NCI-H748 treated with DMSO at 0.1 percent for 48 hours (cell line): Measurements from ENCODE around the gene YPEL3.
"Not testable (repeated sequence)": the region's sequence is repeated elsewhere in the genome, so short reads cannot be mapped to it uniquely, and the experiment has no call there.

ENCODE experiments used
- DNase-seq: peaks from one replicate; lab custom pipeline; 2025; lab: John Stamatoyannopoulos, UW

YPEL3 gene

DNA sequence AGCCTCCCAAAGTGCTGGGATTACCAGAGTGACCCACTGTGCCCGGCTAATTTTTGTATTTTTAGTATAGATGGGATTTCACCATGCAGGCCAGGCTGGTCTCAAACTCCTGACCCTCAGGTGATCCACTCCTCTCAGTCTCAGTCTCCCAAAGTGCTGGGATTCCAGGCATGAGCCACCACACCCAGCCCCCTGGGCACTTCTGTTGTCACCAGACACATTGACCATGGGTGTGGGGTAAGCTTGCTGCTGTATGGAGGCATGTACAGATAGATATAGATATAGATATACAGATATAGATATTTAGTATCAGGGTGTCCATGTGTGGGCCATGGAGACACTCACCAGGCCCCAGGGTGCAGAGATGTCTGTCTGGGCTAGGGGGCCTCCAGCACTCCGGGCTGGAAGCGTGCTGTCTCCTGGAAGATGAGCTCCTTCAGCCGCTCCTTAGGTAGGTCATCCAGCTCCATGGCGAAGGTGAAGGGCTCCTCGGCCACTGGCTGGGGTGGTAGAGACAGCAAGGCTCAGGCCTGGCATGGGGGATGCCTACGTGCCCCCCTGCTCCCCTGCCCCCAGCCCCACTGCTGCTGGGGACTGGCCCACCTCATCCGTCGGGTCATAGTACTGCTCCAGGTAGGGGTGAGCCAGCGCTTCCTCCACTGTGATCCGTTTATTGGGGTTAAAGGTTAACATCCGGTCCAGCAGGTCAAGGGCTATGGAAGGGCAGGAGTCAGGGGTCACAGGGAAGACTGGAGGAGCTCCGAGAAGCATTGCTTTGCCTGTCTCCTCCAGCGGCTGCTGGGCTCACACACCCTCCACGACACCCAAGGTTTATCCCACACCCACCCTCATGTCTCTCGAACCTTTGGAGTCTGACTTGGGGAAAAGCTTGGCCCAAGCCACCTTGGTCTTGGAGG lies 20.5 kb upstream of the YPEL3 start:
- no peak for DNase-seq

DNA sequence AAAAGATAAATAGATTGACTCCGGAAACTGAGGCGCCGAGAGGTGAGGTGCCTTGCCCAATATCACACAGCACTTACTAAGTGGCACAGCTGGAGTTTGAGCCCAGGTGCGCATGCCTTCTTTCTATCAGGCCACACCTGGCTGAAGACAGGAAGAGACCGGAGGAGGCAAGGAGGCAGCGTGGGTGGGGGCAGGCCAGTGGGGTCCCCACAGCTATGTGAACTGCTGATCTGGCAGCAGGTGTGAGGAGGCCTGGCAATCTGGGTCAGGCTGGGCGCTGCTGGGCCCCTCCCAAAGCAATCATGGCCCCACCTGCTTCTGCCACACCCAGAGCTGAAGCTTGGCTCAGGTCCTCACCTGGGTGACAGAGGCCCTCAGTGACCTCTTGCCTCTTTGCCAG lies 19.2 kb upstream of the YPEL3 start:
- no peak for DNase-seq

DNA sequence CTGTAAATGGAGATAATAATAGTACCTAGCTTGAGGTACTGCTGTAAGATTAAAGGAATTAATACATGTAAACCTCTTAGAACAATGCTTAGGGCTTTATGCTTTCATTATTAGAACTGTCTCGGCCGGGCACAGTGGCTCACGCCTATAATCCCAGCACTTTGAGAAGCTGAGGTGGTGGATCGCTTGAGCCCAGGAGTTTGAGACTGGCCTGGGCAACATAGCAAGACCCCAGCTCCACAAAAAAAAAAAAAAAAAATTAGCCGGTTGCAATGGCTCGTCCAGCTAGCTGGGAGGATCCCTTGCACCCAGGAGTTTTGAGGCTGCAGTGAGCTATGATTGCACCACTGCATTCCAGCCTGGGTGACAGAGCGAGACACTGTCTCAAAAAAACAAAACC lies 18.8 kb upstream of the YPEL3 start:
- DNase-seq = not testable (repeated sequence)

DNA sequence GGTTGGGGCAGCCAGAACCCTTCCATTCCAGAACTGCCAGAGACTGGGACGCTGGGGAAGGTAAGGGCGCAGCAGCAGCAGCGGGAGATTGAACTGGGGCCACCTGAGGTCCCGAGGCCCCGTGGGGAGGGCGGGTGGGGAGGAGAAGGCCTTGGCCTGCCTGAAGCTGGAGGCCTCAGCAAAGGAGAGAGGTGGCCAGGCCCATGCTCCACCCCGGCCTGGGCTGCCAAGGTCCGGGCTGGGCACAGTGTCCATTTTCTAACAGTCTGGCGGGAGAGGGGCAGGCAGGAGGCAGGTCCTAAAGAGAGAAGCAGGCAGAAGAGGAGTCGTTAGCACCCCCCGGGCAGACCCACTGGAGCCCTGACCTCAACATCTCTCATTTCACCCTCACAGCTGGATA lies 18.4 kb upstream of the YPEL3 start:
- no peak for DNase-seq

DNA sequence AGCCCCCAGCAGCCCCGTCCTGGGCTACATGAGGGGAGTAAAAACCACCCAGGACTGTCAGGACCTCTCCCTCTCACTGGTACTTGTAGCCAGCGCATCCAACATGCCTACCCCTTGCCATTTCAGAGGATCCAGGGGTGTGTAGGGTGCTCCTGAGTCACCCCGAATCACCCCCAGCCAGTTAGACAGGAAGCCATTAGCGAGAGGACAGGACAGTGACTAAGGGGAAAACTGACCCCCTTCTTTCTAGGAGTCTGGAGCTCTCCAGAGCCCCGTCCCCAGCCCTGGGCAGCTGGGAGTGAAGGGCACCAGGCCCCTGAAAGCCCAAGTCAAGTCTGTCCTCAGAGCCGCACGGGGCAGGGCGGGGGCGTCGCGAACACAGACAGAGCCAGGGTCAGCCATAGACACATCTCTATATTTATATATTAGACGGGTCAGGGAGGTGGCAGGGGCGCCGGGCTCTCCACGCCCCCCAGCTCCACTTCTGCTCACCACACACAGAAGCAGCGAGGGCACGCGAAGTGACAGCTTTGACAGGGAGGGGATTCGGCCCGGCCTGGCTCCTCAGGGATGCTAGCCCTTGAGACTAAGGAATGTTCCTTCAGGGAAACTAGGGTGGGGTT lies 17.8 kb upstream of the YPEL3 start:
- DNase-seq = no peak

DNA sequence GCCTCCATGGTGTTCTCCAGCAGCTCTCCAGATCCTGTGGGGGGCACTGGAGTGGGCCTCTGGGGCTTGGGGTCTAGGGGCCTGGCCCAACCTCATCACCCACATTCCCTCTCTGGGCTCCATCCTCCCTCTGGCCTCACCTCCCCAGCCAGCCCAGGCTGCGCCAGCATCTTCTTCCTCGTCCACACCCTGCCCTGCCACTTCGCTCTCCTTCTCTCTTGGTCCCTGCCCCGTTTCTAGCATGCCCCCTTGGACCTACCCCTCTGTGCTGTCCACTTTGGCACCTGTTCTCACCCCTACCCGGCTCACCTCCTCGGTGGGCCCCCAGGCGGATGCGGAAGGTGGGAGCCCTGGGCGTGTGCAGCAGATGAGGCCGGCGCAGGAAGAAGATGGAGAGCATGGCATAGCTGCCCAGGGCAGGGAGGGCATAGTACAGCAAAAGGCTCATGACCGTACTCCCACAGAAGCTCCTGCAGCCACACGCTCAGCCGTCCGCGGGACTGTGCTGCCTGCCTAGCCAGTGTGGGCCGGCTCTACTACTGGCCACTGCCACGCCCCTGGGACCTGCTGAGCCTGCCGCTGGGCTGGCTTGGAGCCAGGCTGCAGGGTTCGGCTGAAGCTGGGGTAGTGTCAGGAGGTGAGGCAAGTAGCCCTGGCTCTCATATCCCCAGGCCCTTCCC lies 17.2 kb upstream of the YPEL3 start, which contains the start of gene GDPD3:
GDPD3 (minus strand) TSS at position 507 of the 680 bp plus-strand sequence; CDS start at position 448, 59 bp downstream.
- no peak for DNase-seq

DNA sequence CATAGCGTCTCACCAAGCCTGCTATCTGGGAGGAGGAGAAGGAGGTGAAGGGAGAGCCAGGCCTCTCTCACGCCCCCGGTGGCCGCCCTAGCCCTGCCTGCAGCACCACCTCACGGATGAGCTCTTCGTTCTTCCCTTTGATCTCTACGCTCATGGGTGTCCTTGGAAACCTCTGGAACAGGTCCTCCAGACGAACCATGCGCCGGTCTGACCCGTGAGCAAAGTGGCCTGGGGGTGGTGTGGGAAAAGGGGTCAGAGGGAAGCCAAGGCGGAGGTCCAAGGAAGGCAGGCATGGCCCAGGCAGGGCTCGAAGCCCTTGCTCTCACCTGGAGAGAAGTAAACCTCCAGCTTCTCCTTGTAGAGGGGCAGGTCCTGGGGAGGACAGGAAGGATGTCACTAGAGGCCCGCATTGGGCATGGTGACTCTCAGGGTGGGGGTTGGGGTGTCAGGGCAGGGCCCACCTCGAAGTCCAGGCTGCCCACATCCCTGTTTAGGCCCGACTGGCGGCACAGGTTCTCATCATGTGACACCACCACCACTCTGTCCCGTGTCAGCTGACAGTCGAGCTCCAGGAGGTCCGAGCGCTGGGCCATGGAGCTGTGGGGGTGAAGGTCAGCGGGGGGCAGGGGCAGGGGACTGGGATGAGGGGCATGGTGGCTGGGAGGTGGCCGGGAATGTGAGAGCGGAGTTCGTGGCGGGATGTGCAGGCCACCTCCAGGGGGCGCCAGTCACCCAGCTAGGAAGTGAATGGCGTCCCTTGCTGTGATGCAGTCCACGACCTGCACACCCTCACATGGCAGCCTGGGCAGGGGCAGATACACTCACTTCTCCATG lies 16.4 kb upstream of the YPEL3 start:
- DNase-seq = no peak

DNA sequence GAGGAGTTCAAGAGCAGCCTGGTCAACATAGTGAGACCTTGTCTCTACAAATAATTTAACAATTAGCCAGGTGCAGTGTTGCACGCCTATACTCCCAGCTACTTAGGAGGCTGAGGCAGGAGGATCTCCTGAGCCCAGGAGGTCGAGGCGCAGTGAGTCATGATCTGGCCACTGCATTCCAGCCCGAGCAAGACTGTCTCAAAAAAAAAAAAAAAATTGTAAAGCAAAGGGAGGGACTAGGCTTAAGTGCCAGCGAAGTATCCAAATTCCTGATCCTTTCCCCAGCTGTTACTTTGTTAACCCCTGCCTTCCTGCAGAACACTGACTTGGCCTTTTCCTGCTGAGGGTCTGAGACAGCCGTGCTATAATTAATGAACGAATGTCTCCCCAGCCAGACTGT lies 14.6 kb upstream of the YPEL3 start:
- no peak for DNase-seq

DNA sequence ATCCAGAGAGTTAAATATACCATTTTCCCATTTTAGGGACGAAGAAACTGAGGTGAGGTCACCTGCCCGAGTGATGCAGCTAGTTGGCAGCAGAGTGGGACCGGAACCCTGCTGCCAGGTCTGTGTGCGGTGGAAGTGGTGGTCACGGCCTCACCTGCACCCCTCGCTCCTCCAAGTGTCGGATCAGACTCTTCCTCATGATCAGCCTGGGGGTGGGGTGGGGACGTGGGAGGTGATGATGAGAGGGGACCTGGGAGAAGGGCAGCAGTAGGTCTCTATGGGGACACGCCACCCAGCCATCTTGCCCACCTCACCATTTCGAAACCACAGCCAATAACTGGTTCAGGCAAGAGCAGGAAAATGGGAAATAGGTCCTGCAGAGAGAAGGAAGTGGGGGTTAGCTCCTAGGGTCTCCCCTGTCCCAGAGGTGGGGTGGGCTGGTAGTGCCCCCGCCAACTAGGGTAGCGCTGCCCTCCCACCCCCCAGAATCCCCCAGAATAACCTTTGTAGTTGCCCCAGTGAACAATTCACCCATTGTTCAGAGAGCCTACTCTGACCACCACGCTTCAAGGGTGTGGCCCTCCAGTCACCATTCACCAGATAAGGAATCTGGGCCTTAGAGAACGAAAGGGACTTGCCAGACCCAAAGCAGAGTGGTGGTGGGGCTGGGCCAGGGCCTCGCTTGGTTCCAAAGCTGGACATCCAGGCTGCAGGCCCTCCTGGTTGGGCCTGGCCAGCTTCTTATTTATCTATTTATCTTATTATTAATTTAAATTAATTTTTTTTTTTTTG lies 12.2 kb upstream of the YPEL3 start:
- no peak for DNase-seq

DNA sequence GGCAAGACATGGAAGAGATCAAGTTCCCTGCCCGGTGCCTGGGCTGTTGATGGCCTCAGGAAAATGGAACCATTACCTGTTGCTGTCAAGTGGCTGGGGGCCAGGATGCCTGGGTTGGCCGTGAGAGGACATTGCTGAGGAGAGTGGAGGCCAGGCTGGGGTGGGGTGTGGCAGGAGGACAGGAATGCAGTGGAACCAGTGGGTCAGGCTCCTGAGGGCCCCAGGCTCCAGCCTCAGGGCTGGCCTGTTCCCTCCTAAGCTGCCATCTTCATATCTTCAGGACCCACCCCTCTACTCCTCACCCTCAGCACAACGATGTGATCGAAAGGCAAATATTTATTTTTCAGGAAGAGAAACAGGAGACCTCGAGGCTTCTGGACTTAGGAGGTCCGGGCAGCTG lies 8.5 kb upstream of the YPEL3 start:
- no peak for DNase-seq

DNA sequence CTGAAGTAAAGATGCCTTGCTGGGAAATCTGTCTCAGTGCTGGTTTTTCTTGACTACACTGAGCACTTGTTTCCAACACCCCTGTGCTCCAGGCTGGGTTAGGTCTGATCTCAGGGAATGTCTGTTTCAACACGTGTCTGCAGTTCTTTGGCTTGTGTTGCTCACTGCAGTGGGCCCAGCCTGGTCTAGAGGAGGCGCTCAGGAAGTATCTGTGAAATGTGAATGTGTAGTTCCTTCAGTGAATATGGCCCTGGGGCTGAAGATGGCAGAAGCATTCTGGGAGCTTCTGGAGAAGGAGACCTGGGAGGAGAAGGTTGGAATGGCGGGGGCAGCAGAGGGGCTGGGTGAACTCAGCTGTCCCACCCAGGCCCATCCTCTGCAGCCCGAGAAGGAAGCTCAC lies 8.1 kb upstream of the YPEL3 start:
- DNase-seq = no peak

DNA sequence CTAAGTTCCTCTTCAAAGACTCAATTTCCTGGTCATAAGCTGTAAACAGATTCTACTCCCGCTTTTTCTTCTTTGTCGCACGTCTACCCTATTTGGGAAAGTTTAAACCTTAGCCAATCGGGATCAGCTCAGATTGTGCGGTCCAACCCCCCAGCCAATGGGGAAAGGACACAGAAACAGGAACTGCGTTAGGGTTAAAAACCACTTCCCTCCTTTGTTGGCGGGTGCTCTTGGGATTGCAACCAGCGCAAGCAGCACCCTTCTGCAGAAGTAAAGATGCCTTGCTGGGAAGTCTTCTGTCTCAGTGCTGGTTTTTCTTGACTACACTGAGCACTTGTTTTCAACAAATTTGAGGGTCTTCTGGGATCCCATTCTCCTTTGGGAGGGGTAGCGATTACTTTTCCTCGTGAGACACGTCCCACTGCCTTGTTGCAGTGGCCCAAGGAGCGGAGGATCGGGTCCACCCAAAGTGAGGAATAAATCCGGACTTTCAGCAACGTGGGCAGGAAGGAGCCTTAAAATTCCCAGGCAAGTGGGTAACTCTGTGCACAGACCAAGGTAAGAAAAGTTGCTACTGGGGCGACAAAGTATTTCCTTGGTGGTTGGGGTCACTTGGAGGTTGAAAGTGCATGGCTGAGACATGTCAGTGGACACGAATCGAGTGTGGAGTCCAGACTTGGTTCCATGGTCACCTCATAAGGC lies 1.0 kb upstream of the YPEL3 start:
- no peak for DNase-seq

DNA sequence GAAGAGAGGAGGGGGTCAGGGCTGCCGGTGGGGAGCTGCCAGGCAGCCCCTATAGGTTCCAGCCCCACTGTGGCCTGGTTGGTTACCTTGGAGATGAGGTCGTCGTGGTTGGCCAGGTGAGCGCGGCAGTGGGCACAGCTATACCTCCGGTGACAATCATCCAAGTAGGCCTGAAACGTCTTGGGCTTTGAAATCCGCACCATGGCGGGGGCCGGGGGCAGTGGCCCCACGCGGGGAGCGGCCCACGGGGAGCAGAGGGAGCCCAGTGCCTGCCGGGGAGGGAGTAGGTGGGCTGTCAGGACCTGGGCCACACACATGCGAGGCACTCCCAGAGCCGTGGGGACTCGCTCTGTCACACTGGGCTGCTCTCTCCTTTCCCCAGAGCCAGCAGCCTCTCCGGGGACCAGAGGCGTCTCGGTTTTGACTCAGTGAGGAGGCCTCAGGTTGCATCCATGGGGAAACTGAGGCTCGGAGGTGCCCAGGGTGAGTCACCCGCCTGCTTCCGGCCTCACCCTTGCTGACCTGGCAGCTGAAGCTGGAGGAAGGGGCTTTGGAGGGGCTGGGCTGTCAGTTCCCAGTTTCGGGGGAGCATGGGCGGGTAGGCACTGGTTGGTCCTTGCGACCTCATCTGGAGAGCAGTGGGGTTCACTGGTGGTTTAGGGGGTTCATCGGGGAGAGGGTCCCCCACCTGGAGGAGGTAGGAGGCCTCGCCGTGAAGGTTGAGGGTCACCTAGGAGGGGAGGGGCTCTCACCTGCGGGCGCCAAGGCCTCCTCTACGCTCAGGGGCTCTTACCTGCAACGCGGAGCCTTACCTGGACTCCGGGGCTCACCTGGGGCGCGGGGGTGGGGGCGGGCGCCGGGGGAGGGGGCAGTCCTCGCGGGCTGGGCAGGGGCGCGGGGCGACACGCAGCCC lies 591 bp downstream of the YPEL3 start:
- no peak for DNase-seq

DNA sequence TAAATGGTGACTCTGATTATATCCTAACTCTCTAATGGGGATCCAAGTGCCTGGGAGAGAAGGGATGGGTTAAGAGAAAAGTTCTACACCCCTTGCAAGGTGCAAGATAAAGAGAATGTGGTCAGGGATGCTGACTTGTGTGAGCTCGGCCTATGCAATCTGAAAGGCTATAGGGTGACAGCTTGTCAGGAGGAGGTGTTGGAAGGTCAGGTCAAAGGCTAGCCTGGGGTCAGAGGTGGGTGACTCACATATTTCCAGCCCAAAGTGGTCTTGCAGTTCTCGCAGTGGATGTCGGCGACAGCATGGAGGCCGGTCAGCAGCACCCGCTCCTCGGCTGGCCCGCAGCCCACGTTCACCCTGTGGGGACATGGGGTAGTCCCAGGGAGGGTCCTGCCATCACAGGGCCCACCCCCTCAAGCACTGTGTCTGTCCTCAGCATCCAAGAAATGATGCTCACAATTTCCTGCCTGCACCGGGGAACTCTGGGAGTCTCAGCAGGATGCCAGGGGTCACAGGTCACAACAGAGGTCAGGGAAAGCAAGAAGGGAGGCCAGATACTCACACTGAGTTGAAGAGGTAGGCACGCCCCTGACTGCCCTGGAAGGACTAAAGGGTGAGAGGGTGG lies 1.4 kb downstream of the YPEL3 start:
- DNase-seq = no peak

DNA sequence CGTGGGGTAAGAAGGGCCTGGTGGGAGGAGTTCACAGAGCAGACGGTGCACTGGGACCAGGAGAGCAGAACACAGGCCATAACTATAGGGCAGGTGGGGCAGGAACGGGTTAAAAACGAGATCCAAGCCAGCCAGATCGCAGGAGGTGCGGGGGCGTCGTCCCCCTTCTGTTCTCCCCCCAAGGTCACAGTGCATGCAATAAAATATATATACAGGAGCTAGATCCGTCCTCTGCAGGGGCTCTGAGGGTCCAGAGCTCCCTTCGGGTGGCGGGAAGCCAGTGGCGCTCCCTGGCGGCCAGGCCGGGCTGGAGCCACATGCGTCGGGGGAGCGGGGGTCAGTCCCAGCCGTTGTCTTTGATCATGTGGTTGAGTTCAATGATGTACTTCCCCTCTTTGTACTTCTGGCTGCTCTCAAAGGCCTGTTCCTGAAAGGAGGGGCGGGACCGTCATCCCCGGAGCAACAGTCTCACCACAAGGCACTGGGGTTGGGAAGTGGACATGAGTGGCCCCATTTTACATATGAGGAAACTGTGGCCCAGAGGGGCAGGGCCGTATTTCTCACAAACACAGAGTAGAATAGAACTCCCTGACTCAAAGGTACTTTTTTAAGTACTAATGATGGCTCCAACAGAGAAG lies 3.5 kb downstream of the YPEL3 start:
- DNase-seq = peak; percentile 3

DNA sequence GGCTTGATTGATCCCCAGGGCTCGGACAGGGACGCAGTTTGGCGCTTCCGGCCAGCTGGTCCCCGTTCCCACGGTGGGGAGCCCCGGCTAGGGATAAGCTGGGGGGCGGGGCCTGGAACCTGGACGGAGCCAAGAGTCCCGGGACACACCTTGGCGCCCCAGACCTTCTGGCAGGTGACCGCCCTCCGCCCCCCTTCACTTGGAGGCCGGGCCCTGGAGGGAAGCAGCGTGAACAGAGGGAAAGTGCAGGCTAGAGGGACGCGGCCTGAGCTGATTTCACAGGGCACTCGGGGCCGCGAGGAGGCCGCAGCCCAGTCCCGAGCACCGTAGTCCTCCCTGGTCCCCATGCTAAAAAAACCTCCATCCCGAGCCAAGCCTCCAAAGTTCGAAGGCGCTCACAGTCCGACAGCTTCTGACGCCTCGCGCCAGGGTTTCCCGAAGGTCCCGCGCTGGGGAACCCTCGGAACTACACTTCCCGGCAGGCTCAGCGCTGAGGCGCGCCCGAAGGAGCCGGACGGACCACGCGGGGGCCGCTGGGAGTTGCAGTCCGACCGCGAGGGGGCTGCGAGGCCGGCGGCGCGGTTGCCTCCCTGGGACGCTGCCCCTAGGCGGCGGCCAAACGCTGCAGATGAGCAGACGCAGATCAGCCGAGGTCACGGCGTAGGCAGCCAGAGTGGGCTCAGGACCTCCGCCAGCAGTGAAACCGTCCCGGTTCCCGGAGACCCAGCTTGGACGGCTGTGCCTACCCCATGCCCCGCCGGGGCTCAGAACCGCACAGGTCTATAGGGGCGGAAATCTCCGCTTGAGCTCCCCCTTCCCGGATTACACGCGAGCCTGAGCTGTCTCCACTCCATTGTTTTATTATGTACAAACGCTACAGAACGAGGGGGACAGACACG lies 4.3 kb downstream of the YPEL3 start, which contains the start of gene TBX6:
TBX6 (minus strand) TSS at position 451 of the 899 bp plus-strand sequence. CDS start 731 bp downstream, outside the sequence.
- DNase-seq = peak; percentile 55
